ENCODE data around the gene MYH9.
"Not testable (repeated sequence)": the region's sequence is repeated elsewhere in the genome, so short reads cannot be mapped to it uniquely, and the experiment has no call there.

The MYH9 gene

DNA sequence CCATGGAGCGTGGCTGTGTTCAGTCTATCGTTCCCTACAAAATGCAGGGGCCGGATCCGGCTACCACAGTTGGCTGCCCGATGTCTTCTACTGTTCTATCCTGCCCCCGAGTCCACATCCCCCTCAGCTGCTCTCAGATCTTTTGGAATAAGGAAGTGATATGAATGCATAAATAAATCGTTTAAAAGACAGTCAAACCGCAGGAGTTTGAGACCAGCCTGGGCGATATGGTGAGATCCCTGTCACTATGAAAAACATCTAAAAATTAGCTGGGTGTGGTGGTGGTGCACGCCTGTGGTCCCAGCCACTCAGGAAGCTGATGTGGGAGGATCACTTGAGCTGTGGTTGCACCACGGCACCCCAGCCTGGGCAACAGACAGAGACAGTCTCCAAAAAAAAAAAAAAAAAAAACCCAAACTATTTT, 97.8 kb downstream of the MYH9 start:
- not testable (repeated sequence) for DNase-seq

DNA sequence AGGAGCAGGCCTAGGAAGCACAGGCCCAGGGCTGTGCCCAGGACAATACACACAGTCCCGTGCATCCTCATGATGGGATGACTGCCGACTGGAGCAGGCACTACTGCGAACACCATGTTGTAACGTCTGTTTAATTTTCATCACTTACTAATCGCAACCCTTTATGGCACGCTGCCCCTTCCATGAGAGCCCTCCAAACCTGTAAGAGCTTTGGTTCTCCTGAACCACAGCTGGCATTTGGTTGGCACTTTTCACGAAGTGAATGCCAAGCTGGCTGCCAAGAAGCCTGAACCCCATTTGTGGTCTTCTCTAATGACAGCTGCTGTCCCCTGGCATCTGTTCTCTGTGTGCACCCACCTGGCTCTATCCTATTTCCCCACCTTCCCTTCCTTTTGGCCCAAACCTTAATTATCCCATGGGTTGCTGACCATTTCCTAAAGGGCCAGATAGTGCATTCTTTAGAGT, 98.3 kb downstream of the MYH9 start:
- DNase-seq = no peak

DNA sequence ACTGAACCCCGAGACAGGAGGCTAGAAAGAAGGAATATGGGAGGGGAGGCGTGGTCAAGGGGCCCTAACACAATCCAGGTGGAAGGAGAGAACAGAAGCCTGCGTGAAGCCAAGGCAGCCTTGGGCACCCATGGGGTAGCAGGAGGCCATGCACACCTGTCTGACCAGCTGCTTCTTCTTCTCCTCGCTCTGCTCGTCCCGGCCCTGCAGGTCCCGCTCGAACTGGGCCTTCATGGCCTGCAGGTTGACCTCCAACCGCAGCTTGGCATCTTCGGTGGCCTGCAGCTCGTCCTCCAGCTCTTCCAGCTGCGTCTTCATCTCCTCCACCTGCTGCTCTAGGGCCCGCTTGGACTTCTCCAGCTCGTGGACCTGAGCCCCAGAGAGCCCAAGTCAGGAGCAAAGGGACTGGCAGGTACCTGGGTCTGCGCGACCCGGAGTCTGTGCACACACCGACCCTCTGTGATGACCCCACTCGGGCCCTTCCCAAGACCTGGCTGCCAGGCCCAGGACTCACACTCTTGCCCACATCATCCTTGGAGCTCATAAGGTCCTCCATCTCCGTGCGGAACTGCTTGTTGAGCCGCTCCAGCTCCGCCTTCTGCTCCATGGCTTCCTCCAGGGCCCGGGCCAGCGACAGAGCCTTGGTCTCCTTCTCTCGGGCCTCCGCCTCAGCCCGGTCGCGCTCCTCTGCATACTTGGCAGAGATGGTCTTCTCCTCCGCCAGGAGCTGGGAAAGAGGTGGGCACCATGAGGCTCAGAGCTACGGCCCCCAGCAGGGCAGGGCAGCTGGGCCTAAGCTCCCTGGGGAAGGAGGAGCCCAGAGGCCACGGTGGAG, 99.0 kb downstream of the MYH9 start:
- no peak for DNase-seq

DNA sequence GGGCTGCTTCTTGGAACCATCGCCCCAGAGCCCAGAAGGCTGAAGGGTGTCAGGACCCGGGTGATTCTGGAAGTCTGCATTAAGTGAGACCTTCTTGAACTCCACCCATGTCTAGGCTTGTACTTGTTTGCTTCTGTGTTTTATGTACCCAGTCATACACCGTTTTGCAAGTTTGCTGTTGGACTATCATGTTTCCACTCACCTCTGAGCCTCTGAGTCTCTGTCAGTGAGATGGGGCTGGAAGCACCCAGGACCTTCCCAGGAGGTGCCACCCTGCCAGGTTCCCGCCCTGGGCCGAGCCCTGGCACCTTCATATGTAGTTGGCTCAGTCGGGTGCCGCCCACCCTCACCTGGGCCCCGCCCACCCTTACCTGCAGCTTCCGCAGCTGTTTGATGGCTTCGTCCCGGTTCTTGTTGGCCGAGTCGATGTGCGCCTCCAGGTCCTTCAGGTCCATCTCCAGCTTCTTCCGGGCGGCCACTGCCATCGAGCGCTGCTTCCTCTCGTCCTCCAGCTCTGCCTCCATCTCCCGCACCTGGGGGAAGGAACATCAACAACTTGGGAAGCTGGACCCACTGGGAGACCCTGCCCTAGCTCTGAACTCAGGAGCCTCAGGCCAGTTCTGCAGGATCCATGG, 99.8 kb downstream of the MYH9 start:
- no peak for DNase-seq

DNA sequence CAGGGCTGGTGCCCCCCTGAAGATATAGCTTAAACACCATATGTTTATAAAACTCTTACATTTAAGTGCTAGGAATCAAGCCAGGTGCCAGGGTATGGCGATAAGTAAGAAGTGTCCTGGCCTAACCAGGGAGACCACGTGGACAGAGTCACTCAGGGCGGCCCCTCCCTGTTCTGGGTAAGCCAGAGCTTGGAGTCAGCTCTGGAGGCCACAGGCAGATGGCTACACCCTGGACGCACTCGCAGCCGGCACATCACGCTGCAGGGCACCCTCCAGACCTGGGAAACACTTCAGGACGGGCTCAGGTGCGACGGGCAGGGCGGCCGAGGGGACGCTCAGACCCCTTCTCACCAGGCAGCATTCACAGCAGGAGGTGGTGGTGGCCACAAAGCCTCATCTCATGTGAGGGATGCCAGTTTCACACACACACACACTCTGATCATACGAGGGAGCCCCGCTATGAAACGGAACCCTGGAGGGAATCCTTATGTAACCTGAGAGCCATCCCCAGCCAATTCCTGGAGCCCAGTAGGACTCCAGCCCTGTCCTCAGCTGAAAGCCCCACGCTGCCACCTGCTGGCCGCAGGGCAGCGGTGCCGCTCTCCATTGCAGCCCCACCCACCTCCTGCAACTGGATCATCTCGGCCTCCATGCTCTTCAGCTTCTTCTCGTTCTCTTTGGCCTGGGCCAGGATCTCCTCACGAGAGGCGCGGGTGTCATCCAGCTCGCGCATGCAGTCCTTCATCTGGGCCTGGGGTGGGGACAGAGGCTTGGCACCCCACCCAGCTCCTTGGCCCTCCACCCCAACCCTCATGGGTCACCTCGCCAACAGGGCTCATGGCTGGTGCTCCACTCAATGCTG, 101.4 kb downstream of the MYH9 start:
- DNase-seq = peak; percentile 71

DNA sequence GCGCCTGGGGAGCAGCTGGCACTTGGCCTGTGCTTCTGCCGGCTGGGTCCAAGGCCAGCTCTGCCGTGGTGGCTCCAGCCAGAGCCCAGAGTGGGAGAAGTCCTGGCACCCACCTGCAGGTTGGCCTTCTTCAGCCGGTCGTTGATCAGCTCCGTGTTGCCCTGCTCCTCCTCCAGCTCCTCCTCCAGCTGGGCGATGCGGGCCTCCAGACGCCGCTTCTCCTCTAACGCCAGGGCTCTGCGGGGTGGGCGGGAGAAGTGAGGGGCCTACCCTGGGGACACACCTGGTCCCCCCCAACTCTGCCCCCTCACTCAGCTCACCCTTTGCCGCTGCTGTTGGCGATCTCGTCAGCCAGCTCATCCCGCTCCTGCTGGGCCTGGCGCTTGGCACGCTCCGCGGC, 102.2 kb downstream of the MYH9 start:
- DNase-seq = no peak

DNA sequence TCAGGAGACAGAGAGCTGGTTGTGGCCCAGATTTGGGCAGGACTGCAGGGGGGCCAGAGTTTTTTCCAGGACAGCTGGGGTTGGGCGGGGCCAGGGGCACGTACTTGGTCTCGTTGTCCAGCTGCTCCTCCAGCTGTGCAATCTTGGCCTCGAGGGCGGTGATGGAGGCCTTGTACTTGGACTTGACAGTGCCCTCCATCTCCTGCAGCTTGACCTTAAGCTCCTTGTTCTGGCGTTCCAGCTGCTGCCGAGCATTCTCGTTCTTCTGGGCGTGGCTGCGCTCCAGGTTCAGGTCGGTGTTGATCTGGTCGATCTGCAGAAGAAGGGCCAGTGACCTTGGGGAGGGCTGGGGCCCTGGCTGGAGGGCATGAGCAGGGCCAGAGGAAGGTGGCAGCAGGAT, 102.8 kb downstream of the MYH9 start:
- no peak for DNase-seq

DNA sequence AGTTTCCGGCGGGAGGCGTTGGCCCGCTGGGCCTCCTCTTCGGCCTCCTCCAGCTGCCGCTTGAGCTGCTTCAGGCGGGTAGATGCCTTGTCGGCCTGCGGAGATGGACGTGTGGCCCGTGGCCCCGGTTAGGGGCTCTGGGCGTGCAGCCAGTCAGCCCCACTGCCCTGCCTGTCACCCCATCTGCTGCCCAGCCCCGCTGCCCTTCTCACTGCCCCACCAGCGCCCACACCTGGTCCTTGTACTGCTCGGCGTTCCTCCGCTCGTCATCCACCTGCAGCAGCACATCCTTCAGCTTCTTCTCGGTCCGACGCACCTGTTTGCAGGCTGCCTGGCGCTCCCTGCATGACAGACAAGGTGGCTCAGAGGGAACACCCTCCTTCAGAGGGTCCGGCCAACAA, 103.6 kb downstream of the MYH9 start:
- DNase-seq = no peak

DNA sequence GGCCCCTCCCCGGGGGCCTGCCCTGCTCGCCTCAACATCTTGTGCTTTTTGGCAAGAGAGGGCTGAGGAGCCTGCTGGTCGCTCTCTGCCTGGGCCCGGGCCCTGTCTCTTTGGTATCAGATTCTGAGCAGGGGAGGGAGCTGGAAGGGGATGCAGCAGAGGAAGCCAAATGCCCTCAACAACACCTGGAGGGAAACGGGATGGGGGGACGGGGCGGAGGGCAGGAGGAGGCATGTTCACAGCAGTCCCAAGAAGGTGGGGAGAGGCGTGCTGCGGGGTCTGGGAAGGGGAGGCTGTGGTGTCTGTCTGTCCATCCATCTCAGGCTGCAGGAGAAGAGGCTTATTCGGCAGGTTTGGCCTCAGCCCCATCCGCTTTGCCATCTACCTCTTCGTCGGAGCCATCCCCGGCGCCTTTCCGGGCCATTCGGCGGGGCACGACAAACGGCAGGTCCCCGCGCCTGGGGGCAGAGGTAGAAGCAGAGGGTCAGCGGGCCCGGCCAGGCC, 105.4 kb downstream of the MYH9 start:
- no peak for DNase-seq

DNA sequence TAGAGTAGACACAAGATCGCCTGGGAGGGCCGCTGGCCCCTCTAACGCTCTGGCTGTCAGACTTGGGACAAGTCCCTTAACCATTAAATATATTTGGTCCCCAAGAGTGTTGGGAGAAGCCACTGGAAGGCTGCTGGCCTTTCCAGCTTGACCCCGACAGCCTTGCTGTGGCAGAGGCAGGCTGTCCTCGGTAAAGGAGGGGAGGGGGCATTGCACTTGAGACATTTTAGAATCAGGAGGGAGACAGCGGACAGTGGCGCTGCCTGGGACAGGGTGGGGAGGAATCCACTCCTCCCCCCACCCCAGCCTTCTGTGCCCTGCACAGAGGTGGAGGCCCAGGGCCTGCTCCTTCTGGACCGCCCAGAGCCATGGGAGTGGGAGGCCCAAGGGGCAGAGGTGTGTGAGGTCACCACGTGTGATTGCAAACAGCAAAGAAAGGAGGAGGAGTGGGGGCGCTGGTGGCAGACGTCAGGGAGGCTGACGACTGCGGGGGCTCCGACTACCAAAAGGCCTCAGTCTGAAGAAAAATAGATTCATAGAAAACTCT, 105.9 kb downstream of the MYH9 start:
- no peak for DNase-seq

DNA sequence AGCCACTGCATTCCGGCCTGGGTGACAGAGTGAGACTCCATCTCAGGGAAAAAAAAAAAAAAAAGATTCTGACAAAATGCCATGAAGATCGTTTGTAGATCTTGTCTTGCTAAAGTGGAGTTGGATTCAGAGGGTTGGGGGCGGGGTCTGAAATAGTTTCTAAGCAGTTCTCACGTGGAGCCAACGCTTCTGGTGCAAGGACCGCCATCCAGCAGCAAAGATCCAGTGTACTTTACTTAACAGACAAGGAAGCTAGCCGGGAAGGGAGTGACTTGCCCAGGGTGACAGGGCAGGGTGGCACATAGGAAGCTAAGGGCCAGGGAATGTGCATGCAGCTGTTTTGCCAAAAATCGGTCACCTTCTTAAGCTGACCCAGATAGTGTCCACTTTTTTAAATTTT, 107.4 kb downstream of the MYH9 start:
- peak; percentile 37 for DNase-seq

DNA sequence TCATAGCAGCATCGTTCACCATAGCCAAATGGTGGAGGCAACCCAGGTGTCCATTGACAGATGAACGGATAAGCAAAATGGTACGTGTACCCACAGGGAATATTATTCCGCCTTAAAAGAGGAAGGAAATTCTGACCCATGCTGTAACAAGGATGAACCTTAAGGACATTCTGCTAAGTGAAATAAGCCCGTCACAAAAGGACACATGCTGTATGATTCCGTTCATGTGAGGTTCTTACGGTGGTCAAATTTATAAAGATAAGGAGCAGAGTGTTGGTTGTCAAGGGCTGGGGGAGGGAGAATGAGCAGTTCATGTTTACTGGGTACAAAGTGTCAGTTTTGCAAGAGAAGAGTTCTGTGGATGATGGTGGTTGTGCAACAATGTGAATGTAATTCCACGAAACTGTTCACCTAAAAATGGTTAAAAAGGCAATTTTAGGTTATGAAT, 108.5 kb downstream of the MYH9 start:
- no peak for DNase-seq

DNA sequence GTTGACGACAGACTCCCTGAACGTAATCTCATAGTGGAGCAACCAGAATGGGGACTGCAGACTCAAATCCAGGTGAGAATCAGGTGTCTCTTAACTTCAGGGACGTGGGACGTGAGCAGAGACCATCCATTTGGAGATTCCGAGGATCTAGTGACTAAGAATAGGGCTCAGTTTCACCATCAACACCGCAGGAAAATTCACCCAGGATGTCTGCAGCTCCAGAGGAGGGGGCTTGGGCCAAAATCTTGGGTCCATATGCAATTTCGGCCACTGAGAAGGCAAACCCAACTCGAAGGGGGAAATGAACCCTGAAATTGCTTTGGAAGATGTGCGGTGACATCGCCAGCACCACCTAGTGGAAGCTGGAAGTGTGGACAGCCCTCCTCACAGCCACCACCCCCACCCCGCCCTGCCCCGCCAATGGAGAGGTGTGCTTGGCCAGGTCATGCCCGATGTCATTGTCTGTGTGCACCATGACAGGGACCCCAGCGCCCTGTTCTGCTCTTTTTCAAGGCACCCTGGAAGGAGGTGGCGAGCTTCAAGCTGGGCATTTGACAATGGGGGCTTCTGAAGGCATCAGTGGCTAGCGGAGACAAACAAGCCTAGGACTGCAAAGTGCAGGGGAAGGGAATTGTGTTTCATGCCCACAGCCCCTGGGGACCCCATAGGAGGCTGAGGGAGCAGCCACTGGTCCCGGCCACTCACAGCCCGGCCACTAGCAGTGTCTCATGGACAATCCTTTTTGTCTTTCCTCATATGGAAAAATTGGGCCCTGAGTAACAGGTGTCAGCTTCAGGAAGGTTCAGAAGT, 110.1 kb downstream of the MYH9 start:
- peak; percentile 60 for DNase-seq

DNA sequence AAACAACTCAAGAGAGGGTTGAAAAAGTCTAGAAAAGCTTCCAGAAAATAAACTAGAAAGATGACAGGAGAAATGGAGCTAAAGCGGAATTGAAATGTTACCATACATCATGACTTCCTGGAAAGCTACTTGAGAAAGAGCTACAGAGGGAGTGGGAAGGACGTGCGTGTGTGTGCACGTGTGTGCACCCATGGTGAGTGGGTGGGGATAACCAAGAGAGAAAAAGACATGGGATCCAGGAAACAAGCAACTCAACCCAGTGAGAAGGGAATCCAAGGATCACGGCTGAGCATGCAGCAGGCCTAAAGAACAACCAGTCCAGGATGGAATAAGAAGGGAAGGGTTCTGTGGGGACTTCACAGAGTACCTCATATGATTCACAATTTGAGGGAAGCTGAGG, 113.2 kb downstream of the MYH9 start:
- no peak for DNase-seq

DNA sequence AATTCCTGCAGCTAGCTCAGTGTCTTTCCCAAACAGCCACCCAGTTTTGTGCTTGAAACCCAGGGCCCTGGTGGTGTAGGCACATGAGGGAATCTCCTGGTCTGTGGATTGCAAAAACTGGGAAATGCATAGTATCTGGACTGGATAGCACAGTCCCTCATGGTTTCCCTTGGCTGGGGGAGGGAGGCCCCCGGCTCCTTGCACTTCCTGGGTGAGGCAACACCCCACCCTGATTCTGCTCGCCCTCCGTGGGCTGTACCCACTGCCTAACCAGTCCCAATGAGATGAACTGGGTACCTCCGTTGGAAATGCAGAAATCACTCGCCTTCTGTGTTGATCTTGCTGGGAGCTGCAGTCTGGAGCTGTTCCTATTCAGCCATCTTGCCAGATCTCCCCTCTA, 115.8 kb downstream of the MYH9 start:
- not testable (repeated sequence) for DNase-seq

DNA sequence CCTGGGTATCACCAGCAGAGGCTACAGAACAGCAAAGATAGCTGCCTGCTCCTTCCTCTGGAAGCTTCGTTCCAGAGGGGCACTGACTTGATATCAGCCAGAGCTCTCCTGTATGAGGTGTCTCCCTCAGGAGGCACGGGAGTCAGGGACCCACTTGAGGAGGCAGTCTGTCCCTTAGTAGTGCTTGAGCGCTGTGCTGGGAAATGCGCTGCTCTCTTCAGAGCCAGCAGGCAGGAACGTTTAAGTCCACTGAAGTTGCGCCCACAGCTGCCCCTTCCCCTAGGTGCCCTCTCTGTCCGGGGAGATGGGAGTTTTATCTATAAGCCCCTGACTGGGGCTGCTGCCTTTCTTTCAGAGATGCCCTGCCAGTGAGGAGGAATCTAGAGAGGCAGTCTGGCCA, 116.5 kb downstream of the MYH9 start:
- not testable (repeated sequence) for DNase-seq

DNA sequence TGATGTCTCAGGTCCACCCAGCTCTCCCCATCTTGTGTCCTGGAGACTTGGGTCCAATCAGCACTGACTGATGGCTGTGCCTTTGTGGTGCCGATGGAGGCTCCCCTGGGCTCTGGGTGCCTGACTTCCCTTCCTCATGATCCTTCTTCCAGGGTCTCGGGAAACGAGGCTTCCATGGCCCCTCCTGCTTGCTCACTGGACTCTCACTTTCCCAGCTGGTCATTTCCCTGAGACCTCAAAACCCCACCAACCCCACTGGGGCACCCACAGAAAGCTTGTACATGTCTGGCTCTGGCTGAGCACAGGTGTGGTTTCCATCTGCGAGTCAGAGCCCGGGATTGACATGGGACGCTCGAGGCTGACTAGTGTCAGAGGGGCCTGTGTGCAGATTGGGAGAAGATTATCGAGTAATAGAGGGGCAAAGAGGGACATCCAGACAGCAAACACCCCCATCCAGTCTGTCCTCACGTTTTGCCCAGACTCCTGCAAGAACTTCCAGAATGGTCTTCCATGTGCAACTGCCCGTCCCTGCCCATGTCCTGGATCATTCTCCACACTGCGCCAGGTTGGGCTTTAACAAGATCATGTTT, 119.8 kb downstream of the MYH9 start:
- no peak for DNase-seq

DNA sequence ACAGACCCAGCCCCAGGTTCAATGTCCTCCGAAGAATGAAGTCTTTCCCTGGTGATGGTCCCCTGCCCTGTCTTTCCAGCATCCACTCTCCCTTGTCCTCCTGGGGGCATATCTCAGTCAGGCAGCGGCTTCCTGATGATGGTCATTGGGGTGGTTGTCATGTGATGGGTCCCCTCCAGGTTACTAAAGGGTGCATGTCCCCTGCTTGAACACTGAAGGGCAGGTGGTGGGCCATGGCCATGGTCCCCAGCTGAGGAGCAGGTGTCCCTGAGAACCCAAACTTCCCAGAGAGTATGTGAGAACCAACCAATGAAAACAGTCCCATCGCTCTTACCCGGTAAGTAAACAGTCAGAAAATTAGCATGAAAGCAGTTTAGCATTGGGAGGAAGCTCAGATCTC, 120.7 kb downstream of the MYH9 start:
- DNase-seq = no peak

DNA sequence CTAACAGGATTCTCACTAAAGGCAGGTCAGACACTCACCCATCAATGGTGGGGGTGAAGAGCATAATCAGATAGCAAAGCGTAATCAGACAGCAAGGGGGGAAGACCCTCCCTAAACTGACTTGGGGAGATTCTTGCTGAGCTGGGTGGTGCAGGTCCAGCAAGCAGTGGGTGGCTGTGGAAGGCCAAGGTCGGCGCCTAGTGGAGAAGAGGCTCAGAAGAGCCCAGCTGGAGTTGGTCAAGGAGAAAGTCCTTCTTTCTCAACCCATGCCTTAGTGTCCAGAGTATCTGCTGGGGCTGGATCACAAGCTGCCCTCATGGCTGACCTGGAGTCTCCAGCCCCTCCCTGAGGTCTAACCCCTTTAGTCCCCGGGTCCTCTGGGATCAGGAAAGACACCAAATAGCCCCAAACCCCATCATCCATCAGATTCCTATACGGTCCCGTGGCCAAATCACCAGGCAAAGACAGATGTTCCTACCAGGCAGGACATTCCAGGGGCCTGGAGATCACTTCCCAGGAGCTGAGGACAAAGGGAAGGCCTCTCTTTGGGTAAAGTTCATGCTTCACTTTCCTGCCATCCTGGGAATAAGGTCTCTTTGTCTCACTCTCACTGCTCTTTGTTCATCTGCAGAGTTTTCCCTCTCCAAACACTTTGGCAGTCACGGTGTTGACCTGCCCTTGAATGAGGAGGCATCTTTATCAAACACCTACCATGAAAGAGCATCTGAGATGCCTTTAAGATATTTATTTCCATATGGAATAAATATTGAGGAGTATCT, 123.7 kb downstream of the MYH9 start:
- not testable (repeated sequence) for DNase-seq

DNA sequence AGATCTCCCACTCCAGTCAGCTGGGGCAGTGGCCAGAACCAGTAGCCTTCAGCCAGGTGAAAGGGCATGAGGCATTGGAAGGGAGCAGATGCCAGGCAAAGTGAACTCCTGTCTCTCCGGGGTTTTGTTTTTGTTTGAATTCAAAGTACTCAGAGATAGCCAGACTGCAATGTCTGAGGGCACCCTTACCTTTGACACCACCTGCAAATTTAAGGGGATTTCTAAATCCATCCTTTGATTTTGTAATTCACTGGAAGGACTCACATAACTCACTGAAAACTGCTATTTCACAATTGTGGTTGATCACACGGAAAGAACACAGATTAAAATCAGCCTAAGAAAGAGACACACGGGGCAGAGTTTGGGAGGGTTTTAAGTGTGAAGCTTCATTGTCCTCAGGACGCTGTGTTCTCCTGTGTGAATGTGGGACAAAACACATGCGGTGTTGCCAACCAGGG, 124.5 kb downstream of the MYH9 start:
- not testable (repeated sequence) for DNase-seq

DNA sequence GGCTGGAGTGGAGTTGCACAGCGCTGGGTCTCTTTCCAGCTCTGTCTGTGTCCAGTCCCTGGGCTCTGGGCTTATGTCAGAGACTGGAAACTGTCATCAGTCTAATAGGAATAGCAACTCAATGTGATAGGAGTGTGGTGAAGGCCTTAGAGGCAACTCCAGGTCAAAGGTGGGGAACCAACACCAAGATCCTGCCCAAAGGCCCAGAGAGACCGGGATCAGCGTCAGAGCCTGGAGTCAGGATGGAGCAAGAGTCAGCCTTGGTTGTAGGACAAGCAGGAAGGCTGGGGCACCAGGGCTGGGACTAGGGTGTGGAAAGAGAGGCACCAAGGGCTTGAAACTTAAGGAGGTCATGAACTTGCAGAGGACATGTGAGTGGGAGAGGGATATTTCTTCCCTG, 125.5 kb downstream of the MYH9 start:
- DNase-seq = not testable (repeated sequence)
